Measurements from ENCODE around the gene GRM5. TPM values are rescaled to one million over a fixed set of nuclear protein-coding genes. Genes with fewer than 3 reads are reported as not detected.
"Not testable (repeated sequence)": the region's sequence is repeated elsewhere in the genome, so short reads cannot be mapped to it uniquely, and the experiment has no call there.

The GRM5 gene
- total RNA-seq, 1 experiment from 2014 or later = 0.03 TPM

DNA sequence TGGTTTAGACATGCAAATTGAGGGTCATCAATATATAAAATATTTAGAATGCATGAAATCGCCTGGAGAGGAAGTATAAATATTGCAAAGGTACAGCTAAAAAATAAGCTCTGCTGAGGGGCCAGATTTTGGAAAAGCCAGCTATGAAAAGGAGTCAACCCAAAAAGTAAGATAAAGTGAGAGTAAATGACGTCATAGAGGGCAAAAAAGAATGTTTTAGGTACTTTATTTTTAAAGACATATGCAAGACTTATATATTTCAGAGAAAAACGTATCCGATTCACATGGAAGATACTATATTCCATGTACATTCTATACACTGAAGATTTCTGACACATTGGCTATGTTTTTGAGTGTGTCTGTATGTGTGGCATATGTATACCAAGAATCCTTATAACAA is 13.6 kb downstream of the GRM5 start:
- CTCF ChIA-PET = no interaction called here
- no peak for ATAC-seq

GRCh38 chr11:89047159-89047558 is 18.6 kb downstream of the GRM5 start:
- H3K27me3 ChIP-seq (ENCODE audit: control insufficient read depth, insufficient read depth, low read length); BruUV-seq (replicated peaks); H3K36me3 ChIP-seq (ENCODE audit: control insufficient read depth, insufficient read depth, low read length); intact Hi-C loops (cut with micrococcal nuclease; ENCODE audit: unreplicated experiment); POLR2A ChIA-PET; CTCF ChIA-PET; DNase-seq (ENCODE audit: low read depth, low spot score); H3K4me1 ChIP-seq (ENCODE audit: control insufficient read depth, insufficient read depth, low read length); H3K4me3 ChIP-seq (ENCODE audit: low read depth in 2 of 2, low read length in 2 of 2); in situ Hi-C loops (cut with HindIII; ENCODE audit: low pct_unique_long_range_greater_than_20kb, low sequenced_read_pairs); H3K27ac ChIP-seq (ENCODE audit: low read length); H3K9me3 ChIP-seq (ENCODE audit: control insufficient read depth, insufficient read depth, low read depth, low read length); ATAC-seq: not testable (repeated sequence)

More for the DNA sequence above, 13.6 kb downstream of the GRM5 start:
- Histone ChIP-seq H3K4me3 (ENCODE audit: low read depth in 2 of 2, low read length in 2 of 2) (no peak overlapping the region), H3K27ac (ENCODE audit: low read length) (no peak overlapping the region), H3K9me3 (ENCODE audit: control insufficient read depth, insufficient read depth, low read depth, low read length) (no peaks in the 10 kb centered on the region), H3K4me1 (ENCODE audit: control insufficient read depth, insufficient read depth, low read length) (no peaks in the 10 kb centered on the region), H3K27me3 (ENCODE audit: control insufficient read depth, insufficient read depth, low read length) (no peaks in the 10 kb centered on the region), H3K36me3 (ENCODE audit: control insufficient read depth, insufficient read depth, low read length) (no peaks in the 10 kb centered on the region)
- BruUV-seq (replicated peaks) = no TSS peak
- no peak for DNase-seq (ENCODE audit: low read depth, low spot score)
- POLR2A ChIA-PET = no interaction called here
- intact Hi-C loops (cut with micrococcal nuclease; ENCODE audit: unreplicated experiment) (no loop called here), in situ Hi-C loops (cut with HindIII; ENCODE audit: low pct_unique_long_range_greater_than_20kb, low sequenced_read_pairs) (no loop called here)
- TF ChIP-seq, protein P1, sequence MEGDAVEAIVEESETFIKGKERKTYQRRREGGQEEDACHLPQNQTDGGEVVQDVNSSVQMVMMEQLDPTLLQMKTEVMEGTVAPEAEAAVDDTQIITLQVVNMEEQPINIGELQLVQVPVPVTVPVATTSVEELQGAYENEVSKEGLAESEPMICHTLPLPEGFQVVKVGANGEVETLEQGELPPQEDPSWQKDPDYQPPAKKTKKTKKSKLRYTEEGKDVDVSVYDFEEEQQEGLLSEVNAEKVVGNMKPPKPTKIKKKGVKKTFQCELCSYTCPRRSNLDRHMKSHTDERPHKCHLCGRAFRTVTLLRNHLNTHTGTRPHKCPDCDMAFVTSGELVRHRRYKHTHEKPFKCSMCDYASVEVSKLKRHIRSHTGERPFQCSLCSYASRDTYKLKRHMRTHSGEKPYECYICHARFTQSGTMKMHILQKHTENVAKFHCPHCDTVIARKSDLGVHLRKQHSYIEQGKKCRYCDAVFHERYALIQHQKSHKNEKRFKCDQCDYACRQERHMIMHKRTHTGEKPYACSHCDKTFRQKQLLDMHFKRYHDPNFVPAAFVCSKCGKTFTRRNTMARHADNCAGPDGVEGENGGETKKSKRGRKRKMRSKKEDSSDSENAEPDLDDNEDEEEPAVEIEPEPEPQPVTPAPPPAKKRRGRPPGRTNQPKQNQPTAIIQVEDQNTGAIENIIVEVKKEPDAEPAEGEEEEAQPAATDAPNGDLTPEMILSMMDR (IDR thresholded peaks at IDR 0.05) = no peak

- ATAC-seq; H3K4me3 ChIP-seq (ENCODE audit: low read depth in 2 of 2, low read length in 2 of 2); H3K27me3 ChIP-seq (ENCODE audit: control insufficient read depth, insufficient read depth, low read length); BruUV-seq (replicated peaks); H3K4me1 ChIP-seq (ENCODE audit: control insufficient read depth, insufficient read depth, low read length); H3K27ac ChIP-seq (ENCODE audit: low read length); intact Hi-C loops (cut with micrococcal nuclease; ENCODE audit: unreplicated experiment); in situ Hi-C loops (cut with HindIII; ENCODE audit: low pct_unique_long_range_greater_than_20kb, low sequenced_read_pairs); CTCF ChIA-PET; H3K36me3 ChIP-seq (ENCODE audit: control insufficient read depth, insufficient read depth, low read length); DNase-seq (ENCODE audit: low read depth, low spot score); H3K9me3 ChIP-seq (ENCODE audit: control insufficient read depth, insufficient read depth, low read depth, low read length); POLR2A ChIA-PET: not testable (repeated sequence)
These were observed 21.8 kb downstream of the GRM5 start for GRCh38 chr11:89043861-89044588.

DNA sequence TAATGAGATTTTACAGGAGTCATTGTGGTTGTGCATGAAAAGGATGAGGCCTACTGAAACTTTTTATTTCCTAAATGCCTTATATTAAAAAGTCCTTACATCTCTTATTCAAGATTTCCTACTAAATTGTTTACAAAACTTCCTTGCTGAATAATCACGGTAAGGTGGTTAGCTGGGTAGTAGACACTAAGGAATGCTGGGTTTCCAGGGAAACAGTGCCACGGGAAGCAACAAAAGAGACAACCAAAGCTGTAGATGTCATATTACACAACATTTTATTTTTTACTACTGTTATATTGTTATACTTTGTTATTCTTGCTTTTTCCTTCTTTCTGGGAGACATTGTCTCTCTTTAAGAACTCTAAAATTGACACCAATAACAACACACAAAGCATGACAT is 36.1 kb downstream of the GRM5 start:
- CTCF ChIA-PET; H3K36me3 ChIP-seq (ENCODE audit: control insufficient read depth, insufficient read depth, low read length); BruUV-seq (replicated peaks); POLR2A ChIA-PET; H3K9me3 ChIP-seq (ENCODE audit: control insufficient read depth, insufficient read depth, low read depth, low read length); ATAC-seq; in situ Hi-C loops (cut with HindIII; ENCODE audit: low pct_unique_long_range_greater_than_20kb, low sequenced_read_pairs); H3K4me3 ChIP-seq (ENCODE audit: low read depth in 2 of 2, low read length in 2 of 2); H3K27ac ChIP-seq (ENCODE audit: low read length); H3K4me1 ChIP-seq (ENCODE audit: control insufficient read depth, insufficient read depth, low read length); intact Hi-C loops (cut with micrococcal nuclease; ENCODE audit: unreplicated experiment); DNase-seq (ENCODE audit: low read depth, low spot score); H3K27me3 ChIP-seq (ENCODE audit: control insufficient read depth, insufficient read depth, low read length): not testable (repeated sequence)

DNA sequence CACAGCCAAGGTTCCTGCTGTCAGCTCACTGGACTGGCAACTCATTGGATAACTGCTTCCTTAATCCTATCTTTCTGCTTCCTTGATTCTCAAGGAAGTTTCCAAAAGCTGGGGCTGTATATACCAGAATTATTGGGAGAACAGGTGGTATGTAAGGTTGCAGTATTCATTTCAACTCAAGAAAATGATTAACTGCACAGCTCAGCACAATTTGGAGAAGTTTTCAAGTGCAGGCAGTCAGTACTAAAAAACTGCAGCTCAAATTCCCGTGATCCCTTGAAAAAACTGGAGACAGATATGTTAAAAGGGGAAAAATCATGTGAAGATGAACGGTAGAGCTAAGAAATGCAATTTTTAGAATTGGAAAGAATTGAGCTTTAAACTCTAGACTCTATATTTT is 44.4 kb downstream of the GRM5 start:
- ATAC-seq (no peak), DNase-seq (ENCODE audit: low read depth, low spot score) (no peak)
- CTCF ChIA-PET = no interaction called here
- in situ Hi-C loops (cut with HindIII; ENCODE audit: low pct_unique_long_range_greater_than_20kb, low sequenced_read_pairs) (no loop called here), intact Hi-C loops (cut with micrococcal nuclease; ENCODE audit: unreplicated experiment) (no loop called here)
- no peaks in the 10 kb centered on the region for H3K36me3 ChIP-seq (ENCODE audit: control insufficient read depth, insufficient read depth, low read length)
- H3K27me3 ChIP-seq (ENCODE audit: control insufficient read depth, insufficient read depth, low read length) = no peaks in the 10 kb centered on the region
- H3K27ac ChIP-seq (ENCODE audit: low read length) = no peak overlapping the region
- H3K4me3 ChIP-seq (ENCODE audit: low read depth in 2 of 2, low read length in 2 of 2) = no peak overlapping the region
- TF ChIP-seq REST (IDR thresholded peaks at IDR 0.05; ENCODE audit: insufficient read depth in 1 of 2, low read depth in 2 of 2, low read length in 1 of 2) (no peak), TCF7L2 (IDR thresholded peaks at IDR 0.05; ENCODE audit: low read depth, low read length) (no peak), SIN3A (IDR thresholded peaks at IDR 0.05; ENCODE audit: borderline replicate concordance, insufficient read depth, low read depth, low read length) (no peak), POLR2AphosphoS5 (IDR thresholded peaks at IDR 0.05; ENCODE audit: low read depth, low read length) (no peak)
- TF ChIP-seq, protein P1 (IDR thresholded peaks at IDR 0.05) = no peak
- H3K4me1 ChIP-seq (ENCODE audit: control insufficient read depth, insufficient read depth, low read length) = no peaks in the 10 kb centered on the region
- H3K9me3 ChIP-seq (ENCODE audit: control insufficient read depth, insufficient read depth, low read depth, low read length) = no peaks in the 10 kb centered on the region
- no TSS peak for BruUV-seq (replicated peaks)
- POLR2A ChIA-PET = no interaction called here

Data from Panc1 (cell line).